Measurements from ENCODE around the gene ATP1B1. TPM values are rescaled to one million over a fixed set of nuclear protein-coding genes. Genes with fewer than 3 reads are reported as not detected.

The ATP1B1 gene
- total RNA-seq, result 10 to 100 TPM in 1 of 3 donors, 1 to 10 TPM in 2; 5.8 to 10.8 (median 6.2) TPM

DNA sequence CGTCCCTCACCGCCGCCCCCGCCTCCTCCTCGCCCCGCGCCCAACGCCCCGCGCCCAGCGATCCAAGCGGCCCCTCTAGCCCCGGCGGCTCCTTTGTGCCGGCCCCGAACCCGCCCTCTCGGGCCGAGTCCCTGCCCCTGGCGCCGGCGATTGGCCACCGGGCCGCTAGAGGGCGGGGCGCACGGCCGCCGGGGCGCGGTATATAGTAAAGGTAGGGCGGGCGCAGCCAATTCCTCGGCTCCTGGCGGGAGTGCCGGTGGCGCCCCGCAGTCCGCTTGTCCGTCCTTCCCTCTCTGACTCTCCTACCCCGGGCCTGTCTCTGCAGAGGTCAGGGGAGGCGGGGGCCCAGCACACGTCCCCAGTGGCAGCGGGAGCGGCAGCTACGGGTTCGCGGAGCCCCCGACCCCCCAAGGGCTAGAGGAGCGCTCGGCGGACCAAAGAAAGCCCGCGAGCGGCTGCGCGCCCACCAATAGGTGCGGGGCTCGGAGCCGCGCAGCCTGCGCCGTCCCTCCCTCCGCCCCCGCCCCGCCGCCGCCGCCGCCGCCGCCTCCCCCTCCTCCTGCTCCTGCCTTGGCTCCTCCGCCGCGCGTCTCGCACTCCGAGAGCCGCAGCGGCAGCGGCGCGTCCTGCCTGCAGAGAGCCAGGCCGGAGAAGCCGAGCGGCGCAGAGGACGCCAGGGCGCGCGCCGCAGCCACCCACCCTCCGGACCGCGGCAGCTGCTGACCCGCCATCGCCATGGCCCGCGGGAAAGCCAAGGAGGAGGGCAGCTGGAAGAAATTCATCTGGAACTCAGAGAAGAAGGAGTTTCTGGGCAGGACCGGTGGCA lies at the start of gene ATP1B1:
ATP1B1 (plus strand) TSS at position 596 of the 826 bp plus-strand sequence; CDS start at position 736, 140 bp downstream.
- ATAC-seq, result peak; percentile 95
- no peaks in the 10 kb centered on the region for H3K36me3 Mint-ChIP-seq (ENCODE audit: insufficient read depth)
- peaks cover 13% of the 10 kb centered on the region for H3K27me3 Mint-ChIP-seq (ENCODE audit: low read depth)
- H3K9me3 Mint-ChIP-seq, result no peaks in the 10 kb centered on the region
- DNase-seq, result peak; percentile 69
- H3K4me1 Mint-ChIP-seq (ENCODE audit: low read depth), result peaks cover 40% of the 10 kb centered on the region
- peak within 1 kb of the TSS; percentile 84 for H3K4me3 Mint-ChIP-seq

DNA sequence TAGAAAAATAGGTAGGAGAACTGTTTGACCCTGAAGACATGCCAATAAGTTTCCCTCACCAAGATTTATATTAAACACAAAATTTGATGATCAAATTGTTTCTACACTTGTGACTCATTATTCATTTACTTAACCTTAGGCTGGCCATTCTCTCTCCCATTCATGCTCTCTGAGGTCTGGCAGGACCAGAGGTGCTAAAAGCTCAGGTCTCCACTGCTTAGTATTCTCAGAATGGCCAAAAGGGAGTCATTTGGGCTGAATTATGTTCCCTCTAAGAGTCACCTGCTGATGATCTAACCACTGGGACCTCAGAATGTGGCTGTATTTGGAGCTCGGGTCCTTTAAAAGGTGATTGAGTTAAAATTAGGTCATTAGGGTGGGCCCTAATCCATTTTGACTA lies 47.1 kb upstream of the ATP1B1 start:
- Mint-ChIP-seq H3K4me3 (no peak overlapping the region), H3K36me3 (ENCODE audit: insufficient read depth) (no peaks in the 10 kb centered on the region), H3K27me3 (ENCODE audit: low read depth) (no peaks in the 10 kb centered on the region), H3K9me3 (peaks cover 3% of the 10 kb centered on the region), H3K4me1 (ENCODE audit: low read depth) (peaks cover 5% of the 10 kb centered on the region)
- no peak for ATAC-seq
- DNase-seq, result no peak

- H3K36me3 Mint-ChIP-seq (ENCODE audit: insufficient read depth), result no peaks in the 10 kb centered on the region
- no peak overlapping the region for H3K4me3 Mint-ChIP-seq
- ATAC-seq, result no peak
- H3K4me1 Mint-ChIP-seq (ENCODE audit: low read depth), result peaks cover 5% of the 10 kb centered on the region
- H3K9me3 Mint-ChIP-seq, result peaks cover 3% of the 10 kb centered on the region
- no peak for DNase-seq
- no peaks in the 10 kb centered on the region for H3K27me3 Mint-ChIP-seq (ENCODE audit: low read depth)
Measured at GRCh38 chr1:169060043-169060722, 46.3 kb upstream of the ATP1B1 start.

- DNase-seq, result no peak
- peaks cover 5% of the 10 kb centered on the region for H3K4me1 Mint-ChIP-seq (ENCODE audit: low read depth)
- no peak overlapping the region for H3K4me3 Mint-ChIP-seq
- ATAC-seq, result no peak
- H3K36me3 Mint-ChIP-seq (ENCODE audit: insufficient read depth), result no peaks in the 10 kb centered on the region
- H3K27me3 Mint-ChIP-seq (ENCODE audit: low read depth), result no peaks in the 10 kb centered on the region
- H3K9me3 Mint-ChIP-seq, result peaks cover 3% of the 10 kb centered on the region
Measured at GRCh38 chr1:169060919-169061639, 45.4 kb upstream of the ATP1B1 start.

DNA sequence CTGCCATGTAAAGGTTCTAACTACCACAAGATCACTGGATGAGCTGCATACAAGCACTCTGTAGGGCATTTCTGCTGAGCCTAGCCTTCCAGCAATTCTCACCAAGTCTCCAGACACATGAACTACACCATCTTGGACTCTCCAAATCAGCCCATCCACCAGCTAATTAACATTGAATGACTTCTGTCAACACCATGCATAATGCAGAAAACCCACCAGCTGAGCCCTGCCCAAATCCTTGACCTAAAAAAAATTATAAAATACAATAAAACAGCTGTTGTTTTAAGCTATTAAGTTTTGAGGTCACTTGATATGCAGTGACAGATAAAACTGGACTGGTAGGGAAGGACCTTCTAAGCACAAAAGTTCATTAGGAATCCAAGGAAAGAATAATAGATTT lies 44.3 kb upstream of the ATP1B1 start:
- Mint-ChIP-seq H3K4me1 (ENCODE audit: low read depth) (peaks cover 5% of the 10 kb centered on the region), H3K36me3 (ENCODE audit: insufficient read depth) (no peaks in the 10 kb centered on the region), H3K4me3 (no peak overlapping the region), H3K9me3 (peaks cover 8% of the 10 kb centered on the region), H3K27me3 (ENCODE audit: low read depth) (no peaks in the 10 kb centered on the region)
- DNase-seq (no peak), ATAC-seq (no peak)

DNA sequence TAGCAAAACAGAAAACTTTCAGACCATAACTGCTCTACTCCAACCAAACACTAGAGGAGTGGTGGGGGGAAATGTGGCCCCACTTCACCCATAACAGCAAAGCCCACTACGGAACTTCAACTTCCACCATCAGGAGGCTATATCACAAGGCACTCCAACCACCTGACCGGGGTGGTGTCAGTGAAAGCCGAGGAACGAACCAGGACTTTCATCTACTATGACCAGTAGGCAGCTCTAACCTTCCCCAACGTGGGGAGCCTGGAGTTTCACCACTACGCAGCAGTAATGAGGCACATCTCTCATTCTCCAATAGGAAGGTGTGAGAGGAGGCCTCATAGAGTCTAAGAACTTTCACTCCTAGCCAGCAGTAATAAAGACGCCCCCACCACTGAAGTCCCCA lies 42.4 kb upstream of the ATP1B1 start:
- ATAC-seq (no peak), DNase-seq (no peak)
- H3K4me1 Mint-ChIP-seq (ENCODE audit: low read depth), result peaks cover 5% of the 10 kb centered on the region
- H3K36me3 Mint-ChIP-seq (ENCODE audit: insufficient read depth), result peaks cover 2% of the 10 kb centered on the region
- H3K9me3 Mint-ChIP-seq, result peaks cover 10% of the 10 kb centered on the region
- H3K27me3 Mint-ChIP-seq (ENCODE audit: low read depth), result no peaks in the 10 kb centered on the region
- no peak overlapping the region for H3K4me3 Mint-ChIP-seq

DNA sequence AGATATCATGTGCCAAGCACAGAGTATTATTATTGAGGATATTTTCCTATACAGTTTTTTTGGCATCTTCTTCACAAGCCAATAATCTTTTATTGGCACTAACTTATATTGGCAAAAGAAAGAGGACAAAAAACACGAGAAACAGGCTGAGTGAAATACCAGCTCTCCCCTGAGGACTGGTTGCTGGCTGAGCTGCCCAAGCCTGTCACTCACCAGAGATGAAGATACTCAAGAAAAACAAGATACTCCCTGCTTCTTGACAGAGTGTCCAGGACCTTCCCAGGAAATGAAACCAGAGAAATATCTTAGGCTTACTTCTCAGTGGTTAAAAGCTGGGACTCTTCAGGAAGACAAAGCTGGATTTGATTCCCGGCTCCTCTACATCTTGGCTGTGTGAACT lies 35.9 kb upstream of the ATP1B1 start:
- Mint-ChIP-seq H3K27me3 (ENCODE audit: low read depth) (peaks cover 10% of the 10 kb centered on the region), H3K9me3 (peaks cover 6% of the 10 kb centered on the region), H3K4me1 (ENCODE audit: low read depth) (no peaks in the 10 kb centered on the region), H3K4me3 (no peak overlapping the region), H3K36me3 (ENCODE audit: insufficient read depth) (peaks cover 2% of the 10 kb centered on the region)
- DNase-seq (no peak), ATAC-seq (no peak)

- H3K27me3 Mint-ChIP-seq (ENCODE audit: low read depth), result peaks cover 10% of the 10 kb centered on the region
- DNase-seq (no peak), ATAC-seq (no peak)
- H3K36me3 Mint-ChIP-seq (ENCODE audit: insufficient read depth), result peaks cover 2% of the 10 kb centered on the region
- no peaks in the 10 kb centered on the region for H3K4me1 Mint-ChIP-seq (ENCODE audit: low read depth)
- H3K9me3 Mint-ChIP-seq, result peaks cover 6% of the 10 kb centered on the region
- H3K4me3 Mint-ChIP-seq, result no peak overlapping the region
Measured at GRCh38 chr1:169070958-169071357, 35.5 kb upstream of the ATP1B1 start.

DNA sequence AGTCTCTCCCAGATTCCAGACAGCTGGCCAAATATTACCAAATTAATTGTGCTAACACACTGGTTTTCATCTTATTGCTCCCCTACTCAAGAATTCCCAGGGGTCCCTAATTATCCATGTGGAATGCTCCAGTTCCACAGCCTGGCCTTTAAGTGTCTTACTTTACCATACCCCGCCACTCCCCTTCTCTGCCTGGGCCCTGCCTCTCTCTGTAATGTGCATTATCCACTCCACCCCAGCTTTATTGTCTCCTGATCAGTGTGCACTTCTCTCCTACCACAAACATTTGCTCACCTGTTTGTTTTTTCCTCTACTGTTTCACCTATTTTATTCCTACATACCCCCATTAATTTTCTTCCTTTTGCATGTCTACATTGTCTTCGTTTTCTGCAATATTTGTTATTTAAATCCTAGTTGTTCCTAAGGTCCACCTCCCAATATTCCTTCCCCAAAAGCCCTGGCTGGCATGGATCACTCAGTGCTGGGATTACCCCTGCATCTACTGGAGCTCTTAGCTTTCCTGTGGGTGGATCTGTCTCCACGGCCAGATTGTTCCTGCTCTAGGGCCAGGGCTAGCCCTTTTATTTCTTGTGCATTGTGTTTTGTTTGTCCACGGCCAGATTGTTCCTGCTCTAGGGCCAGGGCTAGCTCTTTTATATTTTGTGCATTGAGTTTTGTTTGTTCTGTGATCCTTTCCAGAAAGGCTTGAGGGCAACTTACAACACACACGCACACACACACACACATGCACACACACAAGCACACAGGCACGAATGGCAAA lies 33.4 kb upstream of the ATP1B1 start:
- H3K4me1 Mint-ChIP-seq (ENCODE audit: low read depth), result no peaks in the 10 kb centered on the region
- peaks cover 10% of the 10 kb centered on the region for H3K27me3 Mint-ChIP-seq (ENCODE audit: low read depth)
- H3K4me3 Mint-ChIP-seq, result no peak overlapping the region
- no peaks in the 10 kb centered on the region for H3K36me3 Mint-ChIP-seq (ENCODE audit: insufficient read depth)
- H3K9me3 Mint-ChIP-seq, result no peaks in the 10 kb centered on the region
- DNase-seq (no peak), ATAC-seq (no peak)

- ATAC-seq, result no peak
- no peaks in the 10 kb centered on the region for H3K9me3 Mint-ChIP-seq
- peaks cover under 1% of the 10 kb centered on the region for H3K27me3 Mint-ChIP-seq (ENCODE audit: low read depth)
Measured at GRCh38 chr1:169078163-169078883, 28.2 kb upstream of the ATP1B1 start.

GRCh38 chr1:169081503-169082123 lies 24.9 kb upstream of the ATP1B1 start:
- Mint-ChIP-seq H3K4me3 (no peak overlapping the region), H3K4me1 (ENCODE audit: low read depth) (peaks cover 3% of the 10 kb centered on the region), H3K27me3 (ENCODE audit: low read depth) (no peaks in the 10 kb centered on the region), H3K9me3 (no peaks in the 10 kb centered on the region), H3K36me3 (ENCODE audit: insufficient read depth) (no peaks in the 10 kb centered on the region)
- ATAC-seq (no peak), DNase-seq (no peak)

More at GRCh38 chr1:169078163-169078883, 28.2 kb upstream of the ATP1B1 start:
- Mint-ChIP-seq H3K4me1 (ENCODE audit: low read depth) (no peaks in the 10 kb centered on the region), H3K4me3 (no peak overlapping the region), H3K36me3 (ENCODE audit: insufficient read depth) (no peaks in the 10 kb centered on the region)
- DNase-seq, result no peak

DNA sequence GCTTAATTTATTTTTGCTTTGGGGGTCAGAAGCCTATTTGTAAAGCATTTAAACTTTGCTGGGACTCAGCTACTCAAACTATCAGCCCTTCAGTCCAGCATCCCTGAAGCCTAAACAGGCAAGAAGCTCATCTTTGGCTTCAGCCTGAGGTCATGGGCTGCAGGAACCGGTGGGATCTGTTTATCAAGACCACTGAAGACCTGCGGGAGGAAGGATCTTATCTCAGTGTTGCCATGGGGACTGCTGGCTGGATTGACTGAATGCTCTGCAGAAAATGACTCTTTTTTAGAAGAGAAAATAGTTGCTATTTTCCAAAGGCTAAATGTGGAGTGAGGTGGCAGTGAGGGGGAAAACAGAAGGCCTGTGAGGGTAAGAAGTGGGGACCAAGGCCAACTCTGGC lies 20.6 kb upstream of the ATP1B1 start:
- Mint-ChIP-seq H3K36me3 (ENCODE audit: insufficient read depth) (no peaks in the 10 kb centered on the region), H3K4me3 (no peak overlapping the region), H3K4me1 (ENCODE audit: low read depth) (peaks cover 14% of the 10 kb centered on the region), H3K9me3 (no peaks in the 10 kb centered on the region), H3K27me3 (ENCODE audit: low read depth) (peaks cover 3% of the 10 kb centered on the region)
- ATAC-seq (no peak), DNase-seq (no peak)

All from activated T-cell treated with anti-CD3 and anti-CD28 coated beads, Interleukin-2, amount 50 U/mL, for 4 hours (primary cell).